Fibroblast of lung (primary cell): ENCODE data around the gene HTR1A. TPM values are rescaled to one million over a fixed set of nuclear protein-coding genes. Genes with fewer than 3 reads are reported as not detected.

Experiments
- DNase-seq, 2 donors: peaks; one replicate each; pipeline versions ENCODE4 v3.0.0 to v3.0.0-alpha.2; 2010; ENCODE audit warnings: low read depth in 2 of 2
- H2AFZ ChIP-seq: 2 replicates; pipeline ENCODE4 v1.5.1; 2012; ENCODE audit warnings: low read length, control low read depth, inconsistent platforms
- H3K27ac ChIP-seq: 2 replicates; pipeline ENCODE4 v1.5.1; 2011; ENCODE audit warnings: low read length, control low read depth; ENCODE audit not compliant: insufficient read depth
- H3K27me3 ChIP-seq: 2 replicates; pipeline ENCODE4 v1.5.1; 2011; ENCODE audit warnings: mild to moderate bottlenecking, low read length; ENCODE audit not compliant: control insufficient read depth, insufficient read depth
- H3K36me3 ChIP-seq: 2 replicates; pipeline ENCODE4 v1.5.1; 2011; ENCODE audit warnings: low read length; ENCODE audit not compliant: control insufficient read depth, insufficient read depth
- H3K4me1 ChIP-seq: 2 replicates; pipeline ENCODE4 v1.5.1; 2011; ENCODE audit warnings: low read length; ENCODE audit not compliant: control insufficient read depth, insufficient read depth; ENCODE audit errors: extremely low read depth
- H3K4me2 ChIP-seq: 2 replicates; pipeline ENCODE4 v1.5.1; 2011; ENCODE audit warnings: low read length, control low read depth; ENCODE audit not compliant: insufficient read depth; ENCODE audit errors: extremely low read depth
- H3K4me3 ChIP-seq, 4 experiments: fragments of 200-600 bp in 1 of 4; sonication (generic) in 1 of 4; replicated peaks in 1 of 4; 2 replicates each; pipeline ENCODE4 v1.5.1; 2011 to 2016; ENCODE audit warnings: low read length in 4 of 4, low read depth in 3 of 4, mild to moderate bottlenecking in 3 of 4, control low read depth in 2 of 4, inconsistent platforms in 1 of 4, mixed read lengths in 1 of 4; ENCODE audit not compliant: insufficient read depth in 1 of 4; ENCODE audit errors: control extremely low read depth in 1 of 4
- H3K79me2 ChIP-seq: 2 replicates; pipeline ENCODE4 v1.5.1; 2012; ENCODE audit warnings: mild to moderate bottlenecking, low read length, inconsistent platforms; ENCODE audit not compliant: control insufficient read depth, insufficient read depth
- H3K9ac ChIP-seq: 2 replicates; pipeline ENCODE4 v1.5.1; 2011; ENCODE audit warnings: mild to moderate bottlenecking, low read length, control low read depth; ENCODE audit not compliant: insufficient read depth
- H3K9me3 ChIP-seq: 2 replicates; pipeline ENCODE4 v1.5.1; 2012; ENCODE audit warnings: low read depth, low read length; ENCODE audit not compliant: control insufficient read depth, insufficient read depth
- H4K20me1 ChIP-seq: 2 replicates; pipeline ENCODE4 v1.5.1; 2011; ENCODE audit warnings: low read length; ENCODE audit not compliant: control insufficient read depth, insufficient read depth; ENCODE audit errors: extremely low read depth
- EZH2 ChIP-seq: IDR thresholded peaks from 2 replicates; pipeline ENCODE4 v1.5.1; 2012; ENCODE audit warnings: low read length, control low read depth, mild to moderate bottlenecking; ENCODE audit errors: missing control alignments
- polyA plus RNA-seq, 2 donors: library from polyadenylated mRNA; depleted of rRNA in 1 of 2; stranded (reverse) in 1 of 2; unstranded in 1 of 2; fragments of >200 nt; gene quantifications; 2 replicates each; pipeline ENCODE4 v1.2.1, GENCODE V29; 2011 to 2012; ENCODE audit warnings: missing spikeins in 1 of 2
- total RNA-seq: library from RNA; depleted of rRNA; stranded (reverse); fragments of >200 nt; gene quantifications from 2 replicates; pipeline ENCODE4 v1.2.1, GENCODE V29; 2014
- TF ChIP-seq, protein P1 (sequence below), 2 donors: IDR thresholded peaks in 1 of 2; conservative IDR thresholded peaks in 1 of 2; 1 replicate in 1 of 2; 2 replicates in 1 of 2; pipeline ENCODE4 v1.5.1; 2011 to 2012; ENCODE audit warnings: low read length in 2 of 2, control low read depth in 1 of 2, inconsistent platforms in 1 of 2, low read depth in 1 of 2, mild to moderate bottlenecking in 1 of 2

HTR1A gene
- total and polyA plus RNA-seq, 2 donors (not counting 1 experiment from before 2014, with no cell fraction given): not detected

DNA sequence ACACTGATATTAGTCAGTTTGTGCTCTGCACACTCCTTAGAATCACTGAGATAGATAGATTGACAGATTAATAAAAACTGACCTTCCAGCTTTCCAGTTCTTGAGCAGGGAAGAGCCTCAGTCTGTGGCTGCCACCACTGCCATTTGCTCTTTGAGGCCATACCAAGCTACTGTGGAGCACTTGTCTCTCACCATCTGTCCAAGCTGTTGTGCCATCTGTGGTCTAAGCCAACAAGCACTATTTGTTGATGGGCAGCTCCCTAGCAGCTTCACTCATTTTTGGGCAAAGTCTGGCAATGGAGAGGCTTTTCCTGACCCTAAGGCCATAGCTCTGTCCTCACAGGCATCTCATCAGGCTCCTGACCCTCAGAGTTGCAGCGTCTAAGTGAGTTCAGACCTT, 30.4 kb downstream of the HTR1A start:
- Histone ChIP-seq H3K4me1 (no peaks in the 10 kb centered on the region), H3K9ac (no peak overlapping the region), H3K79me2 (no peaks in the 10 kb centered on the region), H3K4me3 (no peak overlapping the region), H4K20me1 (no peaks in the 10 kb centered on the region), H3K27ac (no peak overlapping the region), H3K9me3 (no peaks in the 10 kb centered on the region), H2AFZ (no peak overlapping the region), H3K4me2 (no peak overlapping the region), H3K36me3 (no peaks in the 10 kb centered on the region), H3K27me3 (no peaks in the 10 kb centered on the region)
- TF ChIP-seq, protein P1, sequence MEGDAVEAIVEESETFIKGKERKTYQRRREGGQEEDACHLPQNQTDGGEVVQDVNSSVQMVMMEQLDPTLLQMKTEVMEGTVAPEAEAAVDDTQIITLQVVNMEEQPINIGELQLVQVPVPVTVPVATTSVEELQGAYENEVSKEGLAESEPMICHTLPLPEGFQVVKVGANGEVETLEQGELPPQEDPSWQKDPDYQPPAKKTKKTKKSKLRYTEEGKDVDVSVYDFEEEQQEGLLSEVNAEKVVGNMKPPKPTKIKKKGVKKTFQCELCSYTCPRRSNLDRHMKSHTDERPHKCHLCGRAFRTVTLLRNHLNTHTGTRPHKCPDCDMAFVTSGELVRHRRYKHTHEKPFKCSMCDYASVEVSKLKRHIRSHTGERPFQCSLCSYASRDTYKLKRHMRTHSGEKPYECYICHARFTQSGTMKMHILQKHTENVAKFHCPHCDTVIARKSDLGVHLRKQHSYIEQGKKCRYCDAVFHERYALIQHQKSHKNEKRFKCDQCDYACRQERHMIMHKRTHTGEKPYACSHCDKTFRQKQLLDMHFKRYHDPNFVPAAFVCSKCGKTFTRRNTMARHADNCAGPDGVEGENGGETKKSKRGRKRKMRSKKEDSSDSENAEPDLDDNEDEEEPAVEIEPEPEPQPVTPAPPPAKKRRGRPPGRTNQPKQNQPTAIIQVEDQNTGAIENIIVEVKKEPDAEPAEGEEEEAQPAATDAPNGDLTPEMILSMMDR (conservative IDR thresholded peaks at IDR 0.05 in 1 of 2, IDR thresholded peaks at IDR 0.05 in 1 of 2; ENCODE audit: low read depth in 1 of 2, low read length in 2 of 2): no peak
- no peak for TF ChIP-seq EZH2
- no peak for DNase-seq

DNA sequence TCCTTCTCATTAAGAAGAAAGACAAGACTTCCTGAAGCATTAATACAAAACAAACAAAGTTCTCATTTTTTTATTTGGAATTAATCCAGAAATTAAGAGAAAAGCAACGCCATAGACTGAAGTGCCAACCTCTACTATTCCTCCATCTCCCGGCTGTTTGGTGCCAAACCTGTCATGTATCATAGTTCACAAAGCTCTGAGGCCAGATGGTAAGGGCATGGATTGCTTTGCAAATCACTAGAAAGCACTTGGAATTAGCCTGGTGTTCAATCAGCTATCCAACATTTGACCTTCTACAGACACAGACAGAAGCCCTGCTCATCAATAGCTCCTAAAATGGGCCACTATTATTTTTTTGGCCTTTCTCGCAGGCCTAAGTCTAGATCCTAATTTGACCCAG, 33.8 kb downstream of the HTR1A start:
- no peak for DNase-seq
- no peak overlapping the region for H3K9ac ChIP-seq
- no peaks in the 10 kb centered on the region for H3K4me1 ChIP-seq
- no peak overlapping the region for H2AFZ ChIP-seq
- no peak overlapping the region for H3K27ac ChIP-seq
- no peak overlapping the region for H3K4me3 ChIP-seq
- no peaks in the 10 kb centered on the region for H3K36me3 ChIP-seq
- no peaks in the 10 kb centered on the region for H4K20me1 ChIP-seq
- no peaks in the 10 kb centered on the region for H3K79me2 ChIP-seq
- no peaks in the 10 kb centered on the region for H3K9me3 ChIP-seq
- no peak overlapping the region for H3K4me2 ChIP-seq
- H3K27me3 ChIP-seq: no peaks in the 10 kb centered on the region
- no peak for TF ChIP-seq EZH2
- TF ChIP-seq, protein P1 (conservative IDR thresholded peaks at IDR 0.05 in 1 of 2, IDR thresholded peaks at IDR 0.05 in 1 of 2; ENCODE audit: low read depth in 1 of 2, low read length in 2 of 2): no peak

DNA sequence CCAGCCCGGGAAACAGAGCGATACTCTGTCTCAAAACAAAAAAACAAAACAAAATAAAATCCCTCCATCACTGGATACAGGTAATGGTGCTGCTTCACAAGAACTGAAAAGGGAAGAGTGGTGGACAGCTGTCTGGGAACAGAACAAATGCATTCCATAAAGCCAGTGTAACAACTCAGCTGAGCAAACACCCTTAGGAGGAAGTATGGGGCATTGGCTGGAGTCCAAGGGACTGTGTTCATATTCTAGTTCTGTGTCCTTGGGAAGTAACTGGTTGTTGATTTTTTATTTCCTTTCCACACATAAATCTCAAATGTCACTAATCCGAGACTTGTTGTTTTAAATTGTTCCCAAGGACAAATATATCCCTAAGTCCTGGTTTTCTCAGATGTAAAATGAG, 38.3 kb downstream of the HTR1A start:
- H3K4me2 ChIP-seq: no peak overlapping the region
- DNase-seq: no peak
- H3K27me3 ChIP-seq: no peaks in the 10 kb centered on the region
- H3K27ac ChIP-seq: no peak overlapping the region
- no peak overlapping the region for H2AFZ ChIP-seq
- H3K36me3 ChIP-seq: no peaks in the 10 kb centered on the region
- no peaks in the 10 kb centered on the region for H3K4me1 ChIP-seq
- no peak for TF ChIP-seq EZH2
- TF ChIP-seq, protein P1 (conservative IDR thresholded peaks at IDR 0.05 in 1 of 2, IDR thresholded peaks at IDR 0.05 in 1 of 2; ENCODE audit: low read depth in 1 of 2, low read length in 2 of 2): no peak
- H3K9ac ChIP-seq: no peak overlapping the region
- H4K20me1 ChIP-seq: no peaks in the 10 kb centered on the region
- no peaks in the 10 kb centered on the region for H3K79me2 ChIP-seq
- H3K9me3 ChIP-seq: no peaks in the 10 kb centered on the region
- no peak overlapping the region for H3K4me3 ChIP-seq
